ENCODE measurements around the gene KLHL2. TPM values are rescaled to one million over a fixed set of nuclear protein-coding genes. Genes with fewer than 3 reads are reported as not detected.

The KLHL2 gene
- total RNA-seq, 1 experiment from 2014 or later: 26.4 TPM

GRCh38 chr4:165328708-165329107, 121.3 kb downstream of the KLHL2 start:
- BruUV-seq (replicated peaks): TSS peak; percentile 31
- Histone ChIP-seq H3K9me3 (ENCODE audit: insufficient read depth, low read depth) (no peaks in the 10 kb centered on the region), H3K4me3 (peak overlapping the region; percentile 80), H4K20me1 (ENCODE audit: insufficient read depth) (peaks cover 38% of the 10 kb centered on the region), H3K4me2 (peak overlapping the region; percentile 98), H2AFZ (no peak overlapping the region), H3K27me3 (ENCODE audit: insufficient read depth, low read depth) (no peaks in the 10 kb centered on the region), H3F3A (ENCODE audit: insufficient read depth, low read depth) (peaks cover 22% of the 10 kb centered on the region), H3K9me2 (ENCODE audit: insufficient read depth) (no peaks in the 10 kb centered on the region), H3K27ac (0 out of 2 replicates have a peak overlapping the region, but pooled peaks have one; percentile 43), H3K36me3 (ENCODE audit: low read depth) (peaks cover 8% of the 10 kb centered on the region; the same call in 1 of the 2 replicates), H3K4me1 (replicated peaks; ENCODE audit: insufficient read depth) (peaks cover 49% of the 10 kb centered on the region), H3K79me2 (ENCODE audit: low read depth) (peaks cover 61% of the 10 kb centered on the region)
- intact Hi-C loops (cut with micrococcal nuclease; ENCODE audit: unreplicated experiment): loop anchor here (10.0 kb wide), 1 partner anchor 1834 kb away; the partner anchor contains the start of gene TMA16
- POLR2A ChIA-PET (ENCODE audit: unreplicated experiment): no interaction called here
- no peak for TF ChIP-seq CTCF (conservative IDR thresholded peaks at IDR 0.05)
- TF ChIP-seq EZH2 (IDR thresholded peaks at IDR 0.05; ENCODE audit: low read depth): no peak
- CTCF ChIA-PET: no interaction called here
- no peak for DNase-seq

- peaks cover 42% of the 10 kb centered on the region for H4K20me1 ChIP-seq (ENCODE audit: insufficient read depth)
Observed at GRCh38 chr4:165330071-165330470, 122.7 kb downstream of the KLHL2 start.

GRCh38 chr4:165330666-165331065, 123.3 kb downstream of the KLHL2 start:
- Histone ChIP-seq H3K9me2 (ENCODE audit: insufficient read depth) (no peaks in the 10 kb centered on the region), H3K9me3 (ENCODE audit: insufficient read depth, low read depth) (no peaks in the 10 kb centered on the region), H2AFZ (no peak overlapping the region), H3K27ac (no peak overlapping the region), H3K4me3 (peak overlapping the region; percentile 80; the same call in 1 of the 2 replicates), H3K79me2 (ENCODE audit: low read depth) (peaks cover 80% of the 10 kb centered on the region), H3K4me2 (peak overlapping the region; percentile 98), H3K27me3 (ENCODE audit: insufficient read depth, low read depth) (no peaks in the 10 kb centered on the region), H3K36me3 (ENCODE audit: low read depth) (peaks cover 19% of the 10 kb centered on the region; the same call in 1 of the 2 replicates), H4K20me1 (ENCODE audit: insufficient read depth) (peaks cover 46% of the 10 kb centered on the region), H3F3A (ENCODE audit: insufficient read depth, low read depth) (peaks cover 12% of the 10 kb centered on the region), H3K4me1 (replicated peaks; ENCODE audit: insufficient read depth) (peaks cover 41% of the 10 kb centered on the region)
- CTCF ChIA-PET: interaction anchor here (0.6 to 0.8 kb wide), 2 partner anchors 129 to 204 kb away, joined by 3 read pairs; no protein-coding TSS in a partner anchor
- DNase-seq: no peak
- TF ChIP-seq CTCF (conservative IDR thresholded peaks at IDR 0.05): no peak
- no peak for TF ChIP-seq EZH2 (IDR thresholded peaks at IDR 0.05; ENCODE audit: low read depth)
- POLR2A ChIA-PET (ENCODE audit: unreplicated experiment): no interaction called here
- BruUV-seq (replicated peaks): no TSS peak
- intact Hi-C loops (cut with micrococcal nuclease; ENCODE audit: unreplicated experiment): no loop called here

More at GRCh38 chr4:165330071-165330470, 122.7 kb downstream of the KLHL2 start:
- H3K79me2 ChIP-seq (ENCODE audit: low read depth): peaks cover 75% of the 10 kb centered on the region
- H3K4me3 ChIP-seq: peak overlapping the region; percentile 80; the same call in 1 of the 2 replicates
- BruUV-seq (replicated peaks): no TSS peak
- H3K9me3 ChIP-seq (ENCODE audit: insufficient read depth, low read depth): no peaks in the 10 kb centered on the region
- POLR2A ChIA-PET (ENCODE audit: unreplicated experiment): no interaction called here
- peak overlapping the region; percentile 98 for H3K4me2 ChIP-seq
- intact Hi-C loops (cut with micrococcal nuclease; ENCODE audit: unreplicated experiment): no loop called here
- H3K4me1 ChIP-seq (replicated peaks; ENCODE audit: insufficient read depth): peaks cover 47% of the 10 kb centered on the region
- H3K9me2 ChIP-seq (ENCODE audit: insufficient read depth): no peaks in the 10 kb centered on the region
- H3F3A ChIP-seq (ENCODE audit: insufficient read depth, low read depth): peaks cover 18% of the 10 kb centered on the region
- no peak overlapping the region for H3K27ac ChIP-seq
- no peak for DNase-seq
- TF ChIP-seq EZH2 (IDR thresholded peaks at IDR 0.05; ENCODE audit: low read depth): no peak
- TF ChIP-seq CTCF (conservative IDR thresholded peaks at IDR 0.05): no peak
- peaks cover 18% of the 10 kb centered on the region; the same call in 1 of the 2 replicates for H3K36me3 ChIP-seq (ENCODE audit: low read depth)
- no peaks in the 10 kb centered on the region for H3K27me3 ChIP-seq (ENCODE audit: insufficient read depth, low read depth)
- H2AFZ ChIP-seq: no peak overlapping the region
- CTCF ChIA-PET: interaction anchor here (0.8 kb wide), 1 partner anchor 128 kb away, joined by 3 read pairs; no protein-coding TSS in a partner anchor

All from PC-9 (cell line).